Lower lobe of right lung (tissue), 2 donors: ENCODE measurements around the gene TNIK. TPM values are rescaled to one million over a fixed set of nuclear protein-coding genes. Genes with fewer than 3 reads are reported as not detected.

Experiments
- ATAC-seq, 2 donors: fragments of 200-7000 bp; cut with Tn5 transposase; one replicate each; pipeline ENCODE4 v1.9.1; 2020 to 2022; ENCODE audit warnings: mild to moderate bottlenecking in 2 of 2, moderate library complexity in 2 of 2
- DNase-seq: peaks from one replicate; pipeline ENCODE4 v3.0.0-alpha.2; 2020
- H3K27ac ChIP-seq: fragments of 200-600 bp; one replicate; pipeline ENCODE4 v1.8.0; 2022
- H3K27me3 ChIP-seq: fragments of 200-600 bp; one replicate; pipeline ENCODE4 v1.8.0; 2022; ENCODE audit warnings: low read depth
- H3K36me3 ChIP-seq: fragments of 200-600 bp; one replicate; pipeline ENCODE4 v1.8.0; 2022; ENCODE audit warnings: mild to moderate bottlenecking
- H3K4me1 ChIP-seq: fragments of 200-600 bp; one replicate; pipeline ENCODE4 v1.8.0; 2022
- H3K4me3 ChIP-seq: fragments of 200-600 bp; one replicate; pipeline ENCODE4 v1.8.0; 2022; ENCODE audit warnings: mild to moderate bottlenecking
- H3K9me3 ChIP-seq: fragments of 200-600 bp; one replicate; pipeline ENCODE4 v1.8.0; 2022
- CTCF ChIP-seq: fragments of 200-600 bp; IDR thresholded peaks from one replicate; pipeline ENCODE4 v1.8.0; 2022; ENCODE audit warnings: antibody characterized with exemption, mild to moderate bottlenecking
- intact Hi-C: fragments of 100-400 bp; cut with DNase I; formaldehyde crosslinking; loops from one replicate; pipeline ENCODE4 v1.11.0; 2022
- total RNA-seq: library from RNA; stranded (reverse); fragmentation: NEBNext Ultra II Directional; extraction: Animal tissue kit (Norgen Biotek cat#: 25700); gene quantifications from one replicate; pipeline ENCODE4 v1.2.1, GENCODE V29; 2021
- donor health status: DM: no; HTN: yes; CAD: no; lungs with severe emphysema.

TNIK gene
- total RNA-seq, 1 donor from 2014 or later, result 29.3 TPM

DNA sequence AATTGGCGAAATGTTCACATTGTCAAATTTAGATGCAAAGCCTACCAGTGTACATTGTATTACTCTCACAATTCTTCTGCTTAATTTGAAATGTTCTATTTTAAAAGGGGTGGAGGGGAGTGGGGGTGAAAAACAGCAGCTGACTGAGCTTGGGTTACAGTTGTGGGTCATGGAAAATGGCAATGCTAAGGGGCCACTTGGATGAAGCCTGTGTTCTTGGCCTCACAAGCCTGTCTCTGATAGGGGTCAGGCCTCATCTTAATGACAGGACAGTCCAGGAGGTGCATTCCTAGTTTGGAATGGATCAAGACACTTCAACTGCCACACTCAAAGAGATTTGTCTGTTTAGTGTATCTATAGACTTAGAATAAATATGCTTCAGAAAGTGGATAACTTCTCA, 158.2 kb downstream of the TNIK start:
- intact Hi-C loops, result no loop called here
- no peaks in the 10 kb centered on the region for H3K36me3 ChIP-seq
- no peaks in the 10 kb centered on the region for H3K27me3 ChIP-seq
- no peak overlapping the region for H3K4me3 ChIP-seq
- no peak for TF ChIP-seq CTCF
- H3K27ac ChIP-seq, result no peak overlapping the region
- DNase-seq (no peak), ATAC-seq (no peak)
- H3K9me3 ChIP-seq, result no peaks in the 10 kb centered on the region
- H3K4me1 ChIP-seq, result no peaks in the 10 kb centered on the region

DNA sequence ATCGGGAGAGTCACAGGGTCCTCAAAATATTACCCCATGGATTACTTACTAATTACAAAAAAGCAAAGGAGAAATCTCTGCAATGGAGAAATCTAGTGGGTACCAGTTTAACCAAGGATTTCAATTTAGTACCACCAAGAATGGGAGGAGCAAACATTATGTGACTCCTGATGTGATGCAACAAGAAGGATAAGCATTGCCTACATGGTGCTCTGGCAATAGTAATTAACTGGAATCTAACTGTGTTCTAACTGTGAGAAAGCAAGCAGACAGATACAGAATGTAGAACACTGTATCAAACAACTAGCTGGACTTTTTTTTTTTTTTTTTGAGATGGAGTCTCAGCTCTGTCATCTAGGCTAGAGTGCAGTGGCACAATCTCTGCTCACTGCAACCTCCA, 159.2 kb downstream of the TNIK start:
- intact Hi-C loops, result no loop called here
- Histone ChIP-seq H3K27me3 (no peaks in the 10 kb centered on the region), H3K9me3 (no peaks in the 10 kb centered on the region), H3K4me3 (no peak overlapping the region), H3K4me1 (peaks cover 6% of the 10 kb centered on the region), H3K27ac (no peak overlapping the region), H3K36me3 (no peaks in the 10 kb centered on the region)
- DNase-seq (no peak), ATAC-seq (no peak)
- no peak for TF ChIP-seq CTCF

GRCh38 chr3:171297951-171298350, 162.3 kb downstream of the TNIK start:
- Histone ChIP-seq H3K4me3 (no peak overlapping the region), H3K27me3 (no peaks in the 10 kb centered on the region), H3K4me1 (peaks cover 10% of the 10 kb centered on the region), H3K9me3 (no peaks in the 10 kb centered on the region), H3K36me3 (no peaks in the 10 kb centered on the region), H3K27ac (no peak overlapping the region)
- DNase-seq (no peak), ATAC-seq (no peak)
- no peak for TF ChIP-seq CTCF
- intact Hi-C loops, result no loop called here

DNA sequence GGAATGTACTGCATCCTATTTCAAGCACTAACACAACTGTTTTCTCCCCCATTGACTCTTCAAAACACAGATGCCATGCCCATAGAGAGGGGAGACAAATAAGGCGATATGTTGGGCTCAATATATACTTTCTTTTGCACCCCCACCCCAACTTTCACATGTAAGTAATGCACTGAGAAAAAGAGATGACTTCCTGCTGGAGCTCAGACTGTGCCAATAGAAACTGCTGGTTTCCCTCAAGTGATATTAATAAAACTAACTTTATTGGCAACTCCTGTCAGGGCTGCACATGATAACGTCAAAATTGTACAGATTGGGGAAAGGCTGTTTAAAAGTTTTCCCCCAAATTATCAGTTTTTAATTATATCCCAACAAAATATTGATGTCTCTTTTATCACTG, 163.0 kb downstream of the TNIK start:
- no peaks in the 10 kb centered on the region for H3K36me3 ChIP-seq

DNA sequence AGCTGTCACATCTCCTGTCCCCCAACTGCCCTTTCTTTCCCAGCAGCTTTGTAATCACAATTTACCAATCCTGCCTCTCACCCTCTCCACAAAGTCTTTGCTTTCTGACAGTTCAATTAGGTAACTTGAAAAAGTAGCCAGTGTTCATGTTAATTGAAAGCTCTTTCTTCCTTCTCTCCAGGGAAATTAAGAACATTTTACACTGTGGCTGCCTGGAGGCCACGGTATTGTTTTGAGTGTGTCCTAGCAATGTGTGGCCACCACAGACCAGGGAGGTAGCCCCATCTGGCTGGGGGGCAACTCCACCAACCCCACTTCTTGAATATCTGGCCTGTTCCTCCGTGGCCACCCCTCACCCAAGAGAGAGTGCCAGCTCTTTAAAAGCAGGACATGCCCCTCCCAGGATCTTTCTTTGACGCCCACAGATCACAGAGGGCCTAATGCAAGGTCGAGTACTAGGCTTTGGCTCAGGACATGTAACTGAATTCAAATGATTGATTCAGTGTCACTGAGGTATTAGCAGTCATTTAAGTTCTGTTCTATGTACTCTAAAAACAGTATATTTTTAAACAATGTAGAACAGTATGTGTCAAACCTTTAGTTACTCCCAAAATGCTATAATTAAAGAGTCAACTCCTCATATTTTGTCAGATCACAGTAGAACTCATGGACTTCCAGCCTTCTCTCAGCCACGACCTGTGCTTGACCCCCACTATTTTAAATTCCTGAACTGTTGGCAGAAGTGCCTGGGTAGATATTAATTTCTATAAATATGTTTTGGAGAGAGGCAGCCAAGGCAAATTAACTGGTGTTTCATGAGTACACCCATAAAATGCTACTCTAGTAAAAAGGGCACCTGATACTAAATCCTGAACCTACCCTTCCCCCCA, 164.5 kb downstream of the TNIK start:
- no peak for TF ChIP-seq CTCF
- DNase-seq, result no peak
- H3K4me1 ChIP-seq, result peaks cover 10% of the 10 kb centered on the region
- intact Hi-C loops, result no loop called here
- H3K9me3 ChIP-seq, result no peaks in the 10 kb centered on the region
- H3K36me3 ChIP-seq, result no peaks in the 10 kb centered on the region
- peak in 1 of 2 donors; percentile 23 for ATAC-seq
- no peak overlapping the region for H3K4me3 ChIP-seq
- H3K27me3 ChIP-seq, result no peaks in the 10 kb centered on the region
- no peak overlapping the region for H3K27ac ChIP-seq

More for the DNA sequence above, 163.0 kb downstream of the TNIK start:
- Histone ChIP-seq H3K27me3 (no peaks in the 10 kb centered on the region), H3K4me1 (peaks cover 10% of the 10 kb centered on the region), H3K9me3 (no peaks in the 10 kb centered on the region), H3K27ac (no peak overlapping the region), H3K4me3 (no peak overlapping the region)
- ATAC-seq (no peak), DNase-seq (no peak)
- no peak for TF ChIP-seq CTCF
- intact Hi-C loops, result no loop called here
